ENCODE results near the gene LHFPL6.

Gene LHFPL6

DNA sequence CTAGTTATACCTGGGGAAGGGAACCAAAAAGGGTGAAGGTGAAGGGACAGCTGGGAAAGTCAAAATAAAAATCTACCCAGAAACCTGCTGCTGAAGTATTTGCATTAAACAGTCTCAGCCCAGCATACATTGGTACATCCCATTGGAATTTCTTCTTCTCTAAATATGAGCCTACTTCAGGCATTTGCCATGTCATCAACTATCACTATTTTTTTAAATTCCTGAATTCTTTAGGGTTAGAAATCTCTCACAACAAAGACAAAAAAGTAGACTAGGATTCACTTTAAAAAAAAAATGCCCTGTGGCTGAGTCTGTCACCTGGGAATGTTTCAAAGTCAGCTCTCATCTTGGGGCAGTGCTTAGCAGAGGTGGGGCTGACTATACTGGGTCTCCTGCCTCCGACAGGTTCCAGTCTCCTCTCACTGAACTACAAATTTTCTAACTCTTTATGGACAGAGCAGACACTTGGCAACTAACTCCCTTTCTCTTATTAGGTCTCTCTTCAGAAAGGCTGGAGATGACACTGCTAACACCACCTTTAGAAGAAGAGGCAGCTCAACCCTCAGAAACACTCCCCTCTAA, 141.2 kb downstream of the LHFPL6 start:
- peak; percentile 40 for DNase-seq

DNA sequence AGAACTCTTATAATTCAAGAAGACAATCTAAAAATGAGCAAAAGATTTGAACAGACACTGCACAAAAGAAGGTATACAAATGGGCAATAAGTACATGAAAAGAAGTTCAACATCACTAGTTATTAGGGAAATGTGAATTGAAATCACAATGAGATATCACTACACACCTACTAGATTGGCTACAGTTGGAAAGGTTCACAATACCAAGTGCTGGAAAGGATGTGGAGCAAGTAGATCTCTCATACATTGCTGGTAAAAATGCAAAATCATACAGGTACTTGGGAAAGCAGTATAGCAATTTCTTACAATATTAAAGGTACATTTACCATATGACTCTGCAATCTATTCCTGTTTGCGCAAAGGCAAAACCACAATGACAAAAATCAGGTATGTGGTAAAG, 145.7 kb downstream of the LHFPL6 start:
- no peak for DNase-seq

DNA sequence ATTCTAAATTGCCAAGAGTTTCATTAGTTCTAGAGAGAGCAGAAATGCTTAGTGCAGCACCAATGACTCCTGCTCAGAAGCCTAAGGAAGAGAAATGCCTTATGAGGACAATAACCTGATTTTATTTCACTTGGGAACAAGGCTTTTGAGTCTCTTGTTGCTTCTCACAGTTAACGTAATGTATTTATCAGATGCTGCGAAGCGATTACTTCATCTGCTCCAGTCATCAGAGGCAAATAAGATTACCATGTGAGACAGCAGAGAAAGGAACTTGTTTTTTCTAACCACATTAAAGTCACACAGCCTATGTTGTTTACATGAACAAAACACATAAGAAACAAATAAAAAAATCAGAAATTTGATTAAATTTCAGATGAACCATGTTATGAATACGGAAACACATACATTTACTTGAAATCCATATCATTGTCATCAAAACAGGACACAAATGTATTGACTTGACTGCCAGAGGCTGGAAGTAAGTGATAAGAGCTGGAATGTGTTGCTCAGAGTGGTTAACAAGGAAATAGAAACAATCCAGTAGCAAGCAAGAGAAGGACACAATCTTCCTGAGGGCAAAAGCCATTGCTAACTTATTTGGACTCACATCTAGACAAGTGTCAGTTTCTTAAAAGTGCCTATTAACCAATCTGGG, 147.3 kb downstream of the LHFPL6 start:
- no peak for DNase-seq

DNA sequence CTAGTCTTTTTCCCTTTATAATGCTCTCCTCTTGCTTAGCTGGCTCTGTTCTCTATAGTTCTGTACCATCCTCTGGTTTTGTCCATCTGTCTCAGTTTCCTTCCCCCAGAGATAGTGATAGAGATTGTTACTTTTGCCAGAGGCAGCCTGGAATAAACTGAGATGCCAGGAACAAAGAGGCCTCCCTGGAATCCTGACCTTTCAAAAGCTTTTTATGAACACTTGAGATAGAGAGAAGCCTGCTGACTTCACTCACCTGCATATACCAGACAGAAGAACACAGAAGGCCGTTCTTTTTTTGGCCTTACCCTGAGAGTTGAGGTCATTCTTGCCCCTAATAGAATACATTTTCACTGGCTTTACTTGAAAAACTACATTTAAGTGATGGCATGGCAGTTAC, 150.2 kb downstream of the LHFPL6 start:
- DNase-seq, result no peak

DNA sequence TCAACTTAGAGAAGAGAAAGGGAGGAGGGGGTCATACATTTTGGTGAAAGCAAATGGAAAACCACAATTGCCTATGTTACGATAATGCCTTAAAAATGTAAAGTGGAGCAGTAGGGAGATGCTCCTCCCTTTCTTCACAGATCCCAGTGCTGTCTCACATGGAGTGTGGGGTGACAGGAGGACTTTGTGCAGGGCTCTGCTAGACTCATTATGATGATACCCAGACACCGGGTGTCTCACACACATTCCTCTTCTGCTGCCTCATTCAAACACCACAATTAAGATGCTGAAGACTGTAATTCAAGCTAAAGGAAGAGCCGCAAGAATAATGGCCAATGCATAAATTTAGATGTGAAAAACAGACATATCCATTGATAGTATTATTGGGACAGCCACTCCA, 150.6 kb downstream of the LHFPL6 start:
- peak; percentile 74 for DNase-seq

DNA sequence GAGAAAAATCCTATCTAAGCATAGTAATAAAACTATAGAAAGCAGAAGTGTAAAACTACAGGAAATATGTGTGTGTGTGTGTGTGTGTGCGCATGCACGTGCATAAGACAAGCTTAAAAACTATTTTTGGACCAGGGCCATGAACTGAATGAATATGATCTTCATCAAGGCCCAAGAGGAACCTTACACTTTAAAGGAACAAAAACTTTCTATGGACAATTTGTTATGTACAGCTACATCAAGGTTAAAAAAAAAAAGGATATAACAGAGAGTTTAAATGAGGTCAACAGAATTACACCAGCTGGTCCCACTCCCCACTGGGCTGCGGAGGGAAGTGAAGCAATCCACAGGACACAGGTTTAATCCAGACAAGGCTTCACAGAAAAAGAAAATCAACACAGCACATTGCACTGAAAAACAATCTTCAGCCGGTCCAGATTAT, 151.1 kb downstream of the LHFPL6 start:
- peak; percentile 65 for DNase-seq

DNA sequence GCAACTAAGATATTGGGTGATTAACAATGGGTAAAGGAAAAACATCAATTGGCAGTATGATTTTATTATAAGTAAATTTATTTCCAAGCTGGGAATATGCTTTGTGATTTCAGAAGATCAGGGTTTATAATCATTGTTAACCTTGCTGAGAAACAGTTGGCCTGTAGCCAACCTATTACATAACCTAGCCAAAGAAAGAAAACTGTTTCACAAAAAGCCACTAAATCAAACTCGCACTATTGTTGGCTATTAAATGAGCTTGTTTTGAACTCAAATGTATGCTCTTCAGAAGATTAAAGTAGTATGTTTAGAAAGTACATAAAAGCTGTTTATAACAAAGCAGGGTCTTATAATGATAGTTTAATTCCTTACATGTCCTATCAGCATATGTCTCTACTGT, 151.7 kb downstream of the LHFPL6 start:
- DNase-seq, result peak; percentile 27

DNA sequence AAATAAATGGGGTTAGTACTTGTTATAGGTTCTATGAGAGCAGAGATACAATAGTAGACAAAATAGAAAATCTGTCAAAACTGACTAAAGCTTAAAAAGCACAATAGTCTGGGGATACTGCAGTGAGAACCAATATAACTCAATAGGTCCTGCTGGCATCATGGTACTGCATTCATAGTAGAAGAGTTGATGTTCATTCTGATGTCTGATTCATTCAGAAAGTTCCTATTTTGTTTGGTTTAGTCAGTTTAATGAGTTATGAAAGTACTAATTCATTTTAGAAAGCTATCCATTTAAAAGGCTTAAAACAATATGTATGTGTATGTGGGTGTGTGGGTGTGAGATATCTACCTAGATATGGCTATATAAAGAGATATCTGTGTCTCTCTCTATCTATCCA, 152.8 kb downstream of the LHFPL6 start:
- DNase-seq, result no peak

DNA sequence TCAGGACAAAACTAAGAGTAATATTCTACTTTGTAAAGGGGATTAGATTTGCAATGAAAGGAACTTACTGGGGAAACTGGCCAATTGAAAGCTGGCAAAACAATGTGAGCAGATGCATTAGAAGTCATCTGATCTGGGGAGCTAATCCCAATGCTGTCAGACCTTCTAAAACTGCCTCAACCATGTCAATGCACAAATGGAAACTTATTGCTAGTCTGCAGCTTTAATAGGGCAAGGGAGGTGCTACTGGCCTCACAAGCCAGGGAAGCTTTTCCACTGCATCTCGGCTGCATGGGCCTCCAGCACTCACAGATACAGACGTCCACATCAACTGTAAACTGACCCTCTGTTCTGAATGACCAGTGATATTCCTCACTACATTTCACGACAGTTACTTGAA, 154.2 kb downstream of the LHFPL6 start:
- DNase-seq, result no peak

DNA sequence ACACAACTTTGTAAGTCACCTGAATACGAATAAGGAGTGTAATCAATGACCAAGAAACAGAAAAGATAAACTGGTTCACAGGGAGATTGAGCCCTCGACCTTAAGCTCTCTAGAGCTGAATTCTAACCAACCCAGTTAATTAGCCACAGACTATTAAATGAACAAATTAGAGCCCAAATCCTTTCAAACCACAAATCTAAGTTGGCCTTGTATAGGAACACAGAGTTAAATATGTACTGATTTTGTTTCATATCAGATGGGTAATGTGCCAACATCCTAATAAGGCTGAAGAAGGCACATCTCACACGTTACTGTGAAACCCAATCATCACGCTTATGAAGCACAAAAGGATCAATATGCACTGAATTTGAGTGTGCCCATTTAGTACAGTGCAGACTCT, 156.1 kb downstream of the LHFPL6 start:
- DNase-seq, result no peak

DNA sequence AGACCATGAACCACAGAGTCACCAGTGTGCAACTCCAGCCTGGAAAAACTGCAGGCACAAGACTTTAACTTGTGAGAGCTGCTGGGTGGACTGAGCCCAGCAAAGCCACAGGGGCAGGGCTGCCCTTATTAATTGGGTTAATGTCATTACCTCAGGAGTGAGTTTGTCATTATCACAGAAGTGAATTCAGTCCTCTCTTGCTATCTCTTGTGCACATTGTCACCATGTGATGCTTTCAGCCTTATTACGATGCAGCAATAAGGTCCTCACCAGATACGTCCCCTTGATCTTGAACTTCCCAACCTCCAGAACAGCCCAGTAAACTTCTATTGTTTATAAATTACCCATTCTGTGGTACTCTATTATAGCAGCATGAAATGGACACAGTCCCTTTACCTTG, 158.1 kb downstream of the LHFPL6 start:
- DNase-seq, result no peak

DNA sequence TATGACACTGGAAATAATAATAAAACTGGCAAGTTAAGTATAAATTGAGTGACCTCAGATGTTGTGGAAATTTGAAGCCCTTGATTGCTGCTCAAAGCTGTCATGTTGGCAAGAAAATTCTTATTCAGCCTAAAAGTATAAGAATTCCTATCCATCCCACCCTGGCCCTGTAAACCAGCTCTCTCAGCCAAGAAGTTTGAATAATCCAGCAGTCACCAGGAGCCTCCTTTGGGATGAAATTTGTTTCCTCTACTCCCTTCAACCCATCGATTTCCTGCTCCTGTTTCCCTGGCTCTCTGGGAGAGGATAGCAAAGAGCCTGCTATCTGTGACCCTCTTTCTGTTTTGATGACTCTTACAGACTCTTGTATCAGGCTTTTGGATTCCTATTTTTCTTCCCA, 169.3 kb downstream of the LHFPL6 start:
- DNase-seq, result no peak

DNA sequence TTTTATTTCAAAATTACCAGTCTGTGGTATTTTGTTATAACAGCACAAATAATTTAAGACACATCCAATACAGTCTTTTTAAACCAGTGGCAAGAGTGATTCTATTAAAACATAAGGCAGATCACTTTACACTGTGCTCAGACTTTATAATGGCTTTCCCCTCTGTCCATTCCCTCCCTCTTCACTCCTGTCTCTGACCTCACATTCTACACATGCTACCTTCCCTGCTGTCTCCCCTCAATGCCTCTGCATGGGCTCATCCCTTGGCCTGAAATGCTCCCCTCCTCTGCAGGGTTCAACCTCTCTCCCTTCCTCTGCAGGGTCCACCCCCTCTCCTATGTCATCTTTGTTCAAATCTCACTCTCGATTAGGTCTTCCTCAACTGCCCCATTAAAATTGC, 170.8 kb downstream of the LHFPL6 start:
- DNase-seq, result no peak

DNA sequence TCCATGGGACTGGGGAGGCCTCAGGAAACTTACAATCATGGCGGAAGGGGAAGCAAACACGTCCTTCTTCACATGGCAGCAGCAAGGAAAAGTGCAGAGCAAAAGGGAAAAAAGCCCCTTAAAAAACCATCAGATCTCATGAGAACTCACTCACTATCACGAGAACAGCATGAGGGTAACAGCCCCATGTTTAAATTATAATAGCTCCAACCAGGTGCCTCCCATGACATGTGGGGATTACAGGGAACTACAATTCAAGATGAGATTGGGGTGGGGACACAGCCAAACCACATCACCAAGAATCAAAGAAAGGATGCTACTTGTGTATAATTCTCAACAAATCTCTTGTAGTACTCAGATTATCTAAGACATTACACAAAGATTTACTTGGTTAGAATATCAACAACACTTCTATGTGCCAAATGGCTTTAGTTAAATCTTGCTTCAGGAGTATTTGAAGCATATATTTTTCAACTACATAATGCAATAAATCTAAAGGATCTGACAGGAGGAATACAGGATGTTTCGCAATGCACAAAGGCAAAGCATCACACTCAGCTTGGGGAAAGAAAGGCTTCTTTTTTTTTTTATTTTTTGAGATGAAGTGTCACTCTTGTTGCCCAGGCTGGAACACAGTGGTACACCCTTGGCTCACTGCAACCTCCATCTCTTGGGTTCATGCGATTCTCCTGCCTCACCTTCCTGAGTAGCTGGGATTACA, 180.0 kb downstream of the LHFPL6 start:
- DNase-seq, result peak; percentile 32

DNA sequence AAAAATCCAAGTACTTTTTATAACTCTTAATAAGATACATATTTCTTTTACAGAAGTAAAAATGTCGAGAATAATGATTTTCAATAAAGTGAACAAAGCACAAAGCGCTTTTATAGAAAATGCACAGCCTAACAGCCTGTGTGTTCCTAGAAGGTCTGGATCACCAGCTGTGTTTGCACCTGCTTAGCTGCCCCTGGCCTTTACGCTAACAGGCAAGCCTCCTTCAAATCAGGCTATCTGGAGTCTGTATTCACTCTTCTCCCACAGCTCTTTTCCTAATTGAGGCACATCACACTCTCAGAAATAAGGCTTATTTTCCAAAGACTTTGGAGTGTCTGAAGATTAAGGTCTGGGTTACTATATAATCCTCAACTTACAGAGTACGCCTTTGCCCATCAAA, 183.1 kb downstream of the LHFPL6 start:
- DNase-seq, result no peak

DNA sequence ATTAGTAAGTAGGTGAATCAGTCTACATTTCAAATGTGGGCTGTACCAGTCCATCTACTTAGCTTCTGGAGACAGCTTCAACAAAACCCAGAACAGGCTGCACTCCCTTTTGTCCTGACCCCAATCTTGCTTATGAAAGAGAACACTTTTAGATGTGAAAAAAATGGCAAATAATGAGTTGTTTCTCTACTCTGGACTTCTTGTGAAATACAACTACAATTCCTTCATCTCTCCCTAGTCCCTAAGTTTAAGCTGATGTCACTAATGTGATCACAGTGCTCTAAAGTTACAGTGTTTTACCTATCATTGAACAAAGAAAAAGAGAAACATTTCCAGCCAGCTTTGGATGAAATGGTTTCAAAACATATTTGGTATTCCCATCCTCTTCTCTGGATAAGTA, 183.9 kb downstream of the LHFPL6 start:
- DNase-seq, result no peak

DNA sequence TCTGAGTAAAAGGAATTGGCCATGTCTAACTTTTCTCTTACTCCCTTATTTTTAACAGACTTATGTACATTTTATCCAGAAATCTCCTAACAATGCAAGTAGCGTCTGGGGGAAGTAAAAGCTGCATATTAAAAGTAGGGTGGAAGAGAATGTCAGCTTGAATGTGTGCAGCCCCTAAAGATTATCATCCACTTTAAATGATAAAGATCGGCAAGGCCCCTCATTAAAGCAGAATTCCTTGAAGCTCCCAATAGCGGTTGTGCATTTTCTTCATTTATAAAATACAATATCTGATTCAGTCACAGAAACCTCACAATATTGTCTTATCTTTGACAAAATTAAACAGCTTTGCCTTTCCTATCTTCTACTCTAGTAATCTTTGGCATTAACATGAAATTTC, 184.6 kb downstream of the LHFPL6 start:
- no peak for DNase-seq

DNA sequence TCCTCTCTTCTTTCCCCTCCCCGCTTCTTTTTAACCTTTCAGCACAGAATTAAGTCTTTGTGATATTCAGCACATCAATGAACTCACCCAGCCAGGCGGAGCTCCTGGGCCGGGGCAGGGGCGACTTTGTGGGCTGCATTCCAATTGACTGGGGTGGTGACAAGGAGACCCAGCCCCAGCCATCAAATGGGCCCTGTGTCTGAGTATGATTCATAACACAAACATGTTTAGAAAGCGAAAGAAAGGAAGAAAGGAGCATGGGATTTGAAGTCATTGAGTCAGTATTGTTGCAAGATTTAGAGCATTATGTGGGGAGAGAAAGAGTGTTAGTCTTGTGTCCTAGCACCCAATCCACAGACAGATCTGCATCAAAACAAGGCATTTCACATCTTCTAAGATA, 185.3 kb downstream of the LHFPL6 start:
- DNase-seq, result peak; percentile 70

DNA sequence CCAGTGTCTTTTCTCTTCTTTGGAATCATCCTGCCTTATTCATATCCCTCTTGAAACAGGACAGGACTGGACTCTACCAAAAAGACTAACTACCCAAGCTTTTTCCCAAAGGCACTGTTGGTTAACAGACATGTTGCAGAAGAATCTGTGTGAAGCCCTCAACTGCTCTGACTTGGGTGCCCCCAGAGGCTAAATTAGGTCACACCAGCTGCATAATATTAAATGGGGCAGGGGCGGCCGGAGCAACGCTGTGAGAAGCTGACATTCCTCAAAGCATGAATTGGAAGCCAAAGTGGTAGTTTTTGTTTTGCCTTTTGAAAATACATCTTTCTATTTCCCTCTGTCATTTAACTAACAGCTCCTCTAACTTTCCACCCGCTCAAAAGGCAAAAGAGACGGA, 185.9 kb downstream of the LHFPL6 start:
- DNase-seq, result peak; percentile 24

DNA sequence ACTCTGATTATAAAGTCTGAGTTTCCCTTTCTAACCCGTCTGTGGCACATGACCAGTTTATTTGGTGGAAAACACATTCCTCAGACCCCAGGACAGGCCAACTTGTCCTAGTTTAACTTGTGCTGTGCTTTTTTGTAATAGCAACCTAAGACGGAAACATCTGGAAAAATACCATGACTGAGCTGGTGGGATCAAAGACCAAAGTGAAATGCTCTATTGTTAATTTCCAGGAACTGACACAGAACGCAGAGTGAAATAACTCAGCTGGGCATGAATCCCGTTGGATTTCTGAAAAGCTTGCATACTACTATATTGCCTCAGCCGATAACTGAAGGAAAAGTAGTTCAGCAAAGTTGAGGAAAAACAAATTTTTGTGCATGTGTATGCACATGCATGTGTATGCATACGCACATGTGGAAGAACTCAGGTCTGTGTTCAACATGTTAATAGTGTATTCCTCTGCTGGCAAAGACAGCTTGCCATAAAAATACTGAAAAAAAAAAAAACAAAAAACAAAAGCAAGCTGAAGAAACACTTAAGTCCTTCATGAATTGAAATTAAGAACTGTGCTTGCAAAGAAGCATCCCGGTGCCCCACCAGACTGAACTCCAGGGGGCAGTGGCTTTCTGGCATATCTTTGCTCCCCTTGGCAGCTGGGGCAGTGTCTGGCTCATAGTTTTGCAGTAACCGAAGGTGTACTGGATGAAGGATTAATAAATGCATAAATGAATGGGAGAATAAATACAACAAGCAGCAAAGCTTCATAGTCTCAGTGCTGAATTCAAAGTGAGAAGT, 187.8 kb downstream of the LHFPL6 start:
- DNase-seq, result peak; percentile 52

DNA sequence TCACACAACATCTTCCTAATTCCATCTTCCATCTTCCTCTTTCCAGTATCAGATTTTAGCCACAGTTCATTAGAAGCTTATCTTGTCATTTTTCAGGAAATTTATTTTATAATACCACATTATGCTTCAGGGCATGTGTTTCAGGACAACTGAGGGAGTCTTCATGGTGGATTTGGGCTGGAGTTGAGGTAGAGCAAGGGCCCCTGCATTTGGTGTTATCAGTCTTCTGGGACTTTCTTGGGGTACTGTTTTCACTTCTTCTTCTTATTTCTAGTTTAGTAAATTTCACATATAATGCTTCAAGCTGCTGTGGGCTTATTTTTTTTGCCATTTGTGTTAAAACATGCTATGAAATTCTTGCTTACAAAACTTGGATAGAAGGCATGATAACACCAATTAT, 188.7 kb downstream of the LHFPL6 start:
- DNase-seq, result no peak

DNA sequence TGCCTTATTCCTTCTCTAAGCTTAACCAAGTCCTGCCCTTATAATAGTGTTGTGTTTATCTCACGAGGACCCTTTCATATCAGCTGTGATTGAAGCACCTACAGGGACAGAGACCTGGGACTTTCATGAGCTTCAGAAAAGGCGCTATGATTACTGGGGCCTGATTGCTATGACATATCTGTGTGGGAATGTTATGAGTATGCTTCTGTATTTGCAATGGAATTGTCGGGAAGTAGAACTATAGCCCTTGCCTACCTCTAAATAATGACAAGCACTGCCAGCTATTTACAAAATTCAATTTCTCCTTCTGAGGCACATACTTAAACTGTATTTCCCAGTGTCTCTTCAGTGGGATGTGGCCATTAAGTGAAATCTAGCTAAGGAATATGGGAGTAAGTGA, 191.5 kb downstream of the LHFPL6 start:
- no peak for DNase-seq

DNA sequence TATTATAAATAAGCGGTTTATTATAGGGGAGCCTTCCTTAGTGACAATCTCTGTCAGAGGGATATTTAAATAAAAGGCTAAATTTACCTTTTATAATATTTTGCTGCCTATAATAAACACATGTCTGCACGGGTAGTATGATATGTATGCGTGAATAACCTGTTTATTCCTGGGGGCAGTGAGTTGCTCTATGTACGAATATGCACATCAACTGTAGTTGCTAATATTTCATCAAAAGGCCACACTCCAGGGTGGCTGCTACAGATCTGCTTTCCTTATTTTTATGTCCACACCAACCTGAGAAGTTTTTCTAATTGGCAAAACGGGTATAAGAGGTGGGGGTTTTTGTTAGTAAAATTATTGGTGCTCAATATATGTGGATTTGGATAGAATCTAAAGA, 192.0 kb downstream of the LHFPL6 start:
- DNase-seq, result no peak
